ENCODE results near the gene OR5J2. TPM values are rescaled to one million over a fixed set of nuclear protein-coding genes. Genes with fewer than 3 reads are reported as not detected.

The OR5J2 gene
- total and polyA plus RNA-seq, 4 donors: not detected

DNA sequence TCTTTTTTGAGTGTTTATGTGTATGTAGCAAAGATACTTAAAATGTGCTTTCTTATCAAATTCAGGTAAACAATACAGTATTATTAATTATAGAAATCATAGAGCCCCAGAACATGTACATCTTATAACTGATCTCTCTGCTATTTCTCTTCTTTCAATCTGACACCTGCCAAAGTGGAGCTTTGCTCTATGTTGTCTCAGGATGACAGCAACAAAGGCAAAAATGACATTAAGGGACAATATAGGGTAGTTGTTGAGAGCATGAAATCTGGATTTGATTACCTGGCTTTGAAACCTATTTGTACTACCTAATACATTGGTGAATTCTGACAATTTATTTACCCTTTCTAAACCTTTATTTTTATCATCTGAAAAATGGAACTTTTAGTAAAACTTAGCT is 7.0 kb downstream of the OR5J2 start:
- Histone ChIP-seq H3K9ac (ENCODE audit: insufficient read depth in 1 of 2, low read length in 2 of 2) (no peak overlapping the region), H3K36me3 (ENCODE audit: control insufficient read depth in 4 of 4, insufficient read depth in 4 of 4, low read length in 4 of 4) (no peaks in the 10 kb centered on the region), H3K9me3 (ENCODE audit: control insufficient read depth in 4 of 4, insufficient read depth in 3 of 4, low read length in 3 of 4) (peaks cover 0 to 5% (median 2%) of the 10 kb centered on the region in 4 donors), H3K27me3 (ENCODE audit: control insufficient read depth in 3 of 3, insufficient read depth in 3 of 3, low read length in 2 of 3) (no peaks in the 10 kb centered on the region), H3K4me1 (ENCODE audit: control insufficient read depth in 5 of 5, insufficient read depth in 5 of 5, low read length in 5 of 5) (no peaks in the 10 kb centered on the region), H3K4me3 (no peak overlapping the region), H3K27ac (ENCODE audit: low read depth in 1 of 2, low read length in 1 of 2) (no peak overlapping the region)
- no peak for ATAC-seq (ENCODE audit: insufficient read depth, low FRiP score)
- TF ChIP-seq, protein P1, sequence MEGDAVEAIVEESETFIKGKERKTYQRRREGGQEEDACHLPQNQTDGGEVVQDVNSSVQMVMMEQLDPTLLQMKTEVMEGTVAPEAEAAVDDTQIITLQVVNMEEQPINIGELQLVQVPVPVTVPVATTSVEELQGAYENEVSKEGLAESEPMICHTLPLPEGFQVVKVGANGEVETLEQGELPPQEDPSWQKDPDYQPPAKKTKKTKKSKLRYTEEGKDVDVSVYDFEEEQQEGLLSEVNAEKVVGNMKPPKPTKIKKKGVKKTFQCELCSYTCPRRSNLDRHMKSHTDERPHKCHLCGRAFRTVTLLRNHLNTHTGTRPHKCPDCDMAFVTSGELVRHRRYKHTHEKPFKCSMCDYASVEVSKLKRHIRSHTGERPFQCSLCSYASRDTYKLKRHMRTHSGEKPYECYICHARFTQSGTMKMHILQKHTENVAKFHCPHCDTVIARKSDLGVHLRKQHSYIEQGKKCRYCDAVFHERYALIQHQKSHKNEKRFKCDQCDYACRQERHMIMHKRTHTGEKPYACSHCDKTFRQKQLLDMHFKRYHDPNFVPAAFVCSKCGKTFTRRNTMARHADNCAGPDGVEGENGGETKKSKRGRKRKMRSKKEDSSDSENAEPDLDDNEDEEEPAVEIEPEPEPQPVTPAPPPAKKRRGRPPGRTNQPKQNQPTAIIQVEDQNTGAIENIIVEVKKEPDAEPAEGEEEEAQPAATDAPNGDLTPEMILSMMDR (IDR thresholded peaks at IDR 0.05; ENCODE audit: control extremely low read depth, extremely low read depth): no peak
- no peak for DNase-seq

DNA sequence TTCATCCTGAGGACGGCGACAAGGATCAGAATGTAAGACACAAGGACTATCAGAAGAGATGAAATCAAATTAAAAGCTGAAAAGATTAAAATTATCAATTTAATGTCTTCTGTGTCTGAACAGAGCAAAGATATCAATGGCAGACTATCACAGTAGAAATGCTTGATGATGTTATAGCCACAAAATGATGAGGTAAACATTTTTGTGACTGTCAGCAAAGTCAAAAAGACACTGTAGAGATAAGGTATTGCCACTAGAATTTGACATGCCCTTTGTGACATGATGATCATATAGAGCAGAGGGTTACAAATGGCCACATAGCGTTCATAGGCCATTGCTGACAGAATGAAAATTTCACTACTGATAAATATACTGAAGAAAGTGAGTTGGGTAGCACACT is 12.2 kb downstream of the OR5J2 start:
- H3K9me3 ChIP-seq (ENCODE audit: control insufficient read depth in 4 of 4, insufficient read depth in 3 of 4, low read length in 3 of 4): peaks cover 0 to 3% (median 1%) of the 10 kb centered on the region in 4 donors
- H3K4me3 ChIP-seq: no peak overlapping the region
- no peak for DNase-seq
- no peaks in the 10 kb centered on the region for H3K36me3 ChIP-seq (ENCODE audit: control insufficient read depth in 4 of 4, insufficient read depth in 4 of 4, low read length in 4 of 4)
- ATAC-seq (ENCODE audit: insufficient read depth, low FRiP score): no peak
- 89 to 91% methylated on average over 3 of the region's 3 CpGs for WGBS, 2 donors
- H3K9ac ChIP-seq (ENCODE audit: insufficient read depth in 1 of 2, low read length in 2 of 2): no peak overlapping the region
- H3K27me3 ChIP-seq (ENCODE audit: control insufficient read depth in 3 of 3, insufficient read depth in 3 of 3, low read length in 2 of 3): no peaks in the 10 kb centered on the region
- no peaks in the 10 kb centered on the region for H3K4me1 ChIP-seq (ENCODE audit: control insufficient read depth in 5 of 5, insufficient read depth in 5 of 5, low read length in 5 of 5)
- no peak overlapping the region for H3K27ac ChIP-seq (ENCODE audit: low read depth in 1 of 2, low read length in 1 of 2)
- TF ChIP-seq, protein P1 (IDR thresholded peaks at IDR 0.05; ENCODE audit: control extremely low read depth, extremely low read depth): no peak

DNA sequence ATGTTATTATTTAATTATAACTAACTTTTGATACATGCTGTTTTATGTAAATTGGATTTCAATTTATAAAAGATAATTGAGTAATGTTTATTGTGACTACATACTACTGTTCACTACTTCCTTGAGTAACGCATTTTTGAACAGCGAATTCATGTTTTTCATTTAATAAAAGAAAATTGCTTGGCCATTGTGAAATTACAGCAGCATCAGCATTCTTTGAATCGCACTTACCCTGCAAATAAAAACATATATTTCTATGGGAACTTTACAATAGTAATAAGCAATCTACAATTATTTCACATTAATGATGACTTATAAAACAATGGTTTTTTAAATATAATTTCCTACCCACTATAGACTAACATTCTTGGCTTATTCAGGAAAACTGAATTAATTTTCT is 20.3 kb downstream of the OR5J2 start:
- ATAC-seq (ENCODE audit: insufficient read depth, low FRiP score): no peak
- 86 to 90% methylated on average over 3 of the region's 3 CpGs for WGBS, 2 donors
- Histone ChIP-seq H3K4me1 (ENCODE audit: control insufficient read depth in 5 of 5, insufficient read depth in 5 of 5, low read length in 5 of 5) (no peaks in the 10 kb centered on the region), H3K36me3 (ENCODE audit: control insufficient read depth in 4 of 4, insufficient read depth in 4 of 4, low read length in 4 of 4) (no peaks in the 10 kb centered on the region), H3K27ac (ENCODE audit: low read depth in 1 of 2, low read length in 1 of 2) (no peak overlapping the region), H3K27me3 (ENCODE audit: control insufficient read depth in 3 of 3, insufficient read depth in 3 of 3, low read length in 2 of 3) (no peaks in the 10 kb centered on the region), H3K9ac (ENCODE audit: insufficient read depth in 1 of 2, low read length in 2 of 2) (no peak overlapping the region), H3K4me3 (no peak overlapping the region), H3K9me3 (ENCODE audit: control insufficient read depth in 4 of 4, insufficient read depth in 3 of 4, low read length in 3 of 4) (peaks cover 0 to 3% (median 0%) of the 10 kb centered on the region in 4 donors)
- no peak for DNase-seq
- TF ChIP-seq, protein P1 (IDR thresholded peaks at IDR 0.05; ENCODE audit: control extremely low read depth, extremely low read depth): no peak

DNA sequence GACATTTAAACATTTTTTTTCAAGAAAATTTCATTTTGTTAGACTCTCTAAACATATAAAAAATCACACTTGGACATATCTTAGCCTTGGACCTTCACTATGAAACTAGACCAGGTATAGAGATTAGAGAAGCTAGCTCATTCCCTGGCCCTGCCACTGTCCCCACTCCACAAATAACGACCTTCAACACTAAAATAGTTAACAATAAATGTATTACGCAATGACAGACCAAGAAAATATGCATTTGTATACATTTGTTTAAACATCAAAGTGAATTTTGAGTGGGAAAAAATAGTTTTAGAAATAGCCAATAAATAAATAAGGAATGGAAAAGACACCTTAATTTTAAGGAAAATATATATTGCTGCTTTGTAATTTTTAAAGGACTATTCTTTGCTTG is 20.9 kb downstream of the OR5J2 start:
- TF ChIP-seq, protein P1 (IDR thresholded peaks at IDR 0.05; ENCODE audit: control extremely low read depth, extremely low read depth): no peak

More for the DNA sequence above, 20.9 kb downstream of the OR5J2 start:
- WGBS, 2 donors: 54 to 70% methylated on average over 2 of the region's 2 CpGs
- no peak for ATAC-seq (ENCODE audit: insufficient read depth, low FRiP score)
- no peaks in the 10 kb centered on the region for H3K36me3 ChIP-seq (ENCODE audit: control insufficient read depth in 4 of 4, insufficient read depth in 4 of 4, low read length in 4 of 4)
- no peak overlapping the region for H3K27ac ChIP-seq (ENCODE audit: low read depth in 1 of 2, low read length in 1 of 2)
- no peaks in the 10 kb centered on the region for H3K4me1 ChIP-seq (ENCODE audit: control insufficient read depth in 5 of 5, insufficient read depth in 5 of 5, low read length in 5 of 5)
- no peak overlapping the region for H3K4me3 ChIP-seq
- no peak overlapping the region for H3K9ac ChIP-seq (ENCODE audit: insufficient read depth in 1 of 2, low read length in 2 of 2)
- H3K27me3 ChIP-seq (ENCODE audit: control insufficient read depth in 3 of 3, insufficient read depth in 3 of 3, low read length in 2 of 3): no peaks in the 10 kb centered on the region
- no peak for DNase-seq
- H3K9me3 ChIP-seq (ENCODE audit: control insufficient read depth in 4 of 4, insufficient read depth in 3 of 4, low read length in 3 of 4): peaks cover 0 to 3% (median 0%) of the 10 kb centered on the region in 4 donors

Data from lung (tissue), 12 donors.